ENCODE data around the gene TF.

DNA sequence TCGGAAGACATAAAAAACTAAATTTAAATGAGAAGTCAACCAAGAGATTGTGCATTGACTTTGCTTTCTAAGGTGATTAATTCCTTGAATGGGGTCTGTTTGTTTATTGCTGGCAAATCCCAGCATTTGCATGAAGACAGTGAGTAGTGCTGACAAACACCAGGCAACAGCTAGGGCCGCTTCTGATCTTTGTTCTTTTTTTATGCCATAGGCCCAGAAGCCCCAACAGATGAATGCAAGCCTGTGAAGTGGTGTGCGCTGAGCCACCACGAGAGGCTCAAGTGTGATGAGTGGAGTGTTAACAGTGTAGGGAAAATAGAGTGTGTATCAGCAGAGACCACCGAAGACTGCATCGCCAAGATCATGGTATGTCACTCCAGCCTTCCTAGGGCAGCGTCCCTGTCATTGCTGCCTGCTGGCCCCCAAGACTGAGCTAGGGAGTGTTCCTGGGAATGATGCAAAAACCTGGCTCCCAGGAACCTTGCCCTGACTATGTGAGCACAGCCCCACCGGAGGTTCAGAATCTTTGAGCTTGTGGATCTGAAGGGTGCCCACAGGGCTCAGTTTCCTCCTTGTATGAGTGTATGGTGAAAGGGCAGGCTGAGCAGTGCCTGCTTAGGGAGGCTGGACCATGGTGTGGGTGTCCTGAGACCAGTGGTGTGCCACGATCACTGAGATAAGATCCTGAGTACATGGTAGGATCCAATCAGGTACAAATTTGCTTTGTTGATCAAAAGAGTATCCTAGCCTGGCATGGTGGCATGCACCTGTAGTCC lies 13.0 kb downstream of the TF start:
- TF ChIP-seq YY1 (IDR thresholded peaks at IDR 0.05; ENCODE audit: insufficient read depth, insufficient read length) (no peak), ZNF274 (IDR thresholded peaks at IDR 0.05; ENCODE audit: low read depth, low read length) (no peak), SUZ12 (IDR thresholded peaks at IDR 0.05; ENCODE audit: extremely low read depth, insufficient read depth, insufficient read length) (no peak)
